Vagina (tissue), 2 donors: ENCODE results near the gene TNK2. TPM values are rescaled to one million over a fixed set of nuclear protein-coding genes. Genes with fewer than 3 reads are reported as not detected.

Experiments
- DNase-seq, 2 donors: peaks; one replicate each; pipeline ENCODE4 v3.0.0-alpha.2; 2017; ENCODE audit errors: extremely low spot score in 2 of 2
- H3K27ac ChIP-seq: fragments of 200-600 bp; sonication (generic); one replicate; pipeline ENCODE4 v1.5.1; 2019
- H3K27me3 ChIP-seq: fragments of 200-600 bp; sonication (generic); one replicate; pipeline ENCODE4 v1.5.1; 2019
- H3K36me3 ChIP-seq, 2 donors: fragments of 200-600 bp; sonication (generic); one replicate each; pipeline ENCODE4 v1.5.1; 2017 to 2019
- H3K4me1 ChIP-seq: fragments of 200-600 bp; sonication (generic); one replicate; pipeline ENCODE4 v1.5.1; 2019
- H3K4me3 ChIP-seq, 2 donors: fragments of 200-600 bp; sonication (generic); 1 replicate in 1 of 2; 2 replicates in 1 of 2; pipeline ENCODE4 v1.5.1; 2016 to 2019
- H3K9me3 ChIP-seq: fragments of 200-600 bp; sonication (generic); one replicate; pipeline ENCODE4 v1.5.1; 2019
- POLR2A ChIP-seq, 2 donors: fragments of 450-650 bp; IDR thresholded peaks; one replicate each; pipeline ENCODE4 v1.6.1; 2017; ENCODE audit warnings: antibody characterized with exemption in 2 of 2, mild to moderate bottlenecking in 2 of 2, moderate library complexity in 2 of 2
- POLR2AphosphoS5 ChIP-seq, 2 donors: sonication (generic); formaldehyde crosslinking; IDR thresholded peaks; one replicate each; pipeline ENCODE4 v1.9.0; 2017; ENCODE audit warnings: antibody characterized with exemption in 2 of 2, mild to moderate bottlenecking in 2 of 2, low read depth in 1 of 2; ENCODE audit not compliant: insufficient read depth in 1 of 2
- intact Hi-C: fragments of 100-400 bp; cut with DNase I; formaldehyde crosslinking; loops from one replicate; pipeline ENCODE4 v1.15.1; 2023
- total RNA-seq: library from RNA; depleted of rRNA; stranded (reverse); fragments of >200 nt; gene quantifications from one replicate; pipeline ENCODE4 v1.2.3, GENCODE V29; 2016
- TF ChIP-seq, protein P1 (sequence below), 3 experiments: fragments of 450-650 bp in 2 of 3; fragments of 200-600 bp in 1 of 3; sonication (generic) in 1 of 3; IDR thresholded peaks; one replicate each; pipeline ENCODE4 v1.5.1; 2017 to 2019; ENCODE audit warnings: antibody characterized with exemption in 3 of 3, mild to moderate bottlenecking in 2 of 3, moderate library complexity in 2 of 3

TNK2 gene
- total RNA-seq, 1 donor from 2014 or later, result 41.5 TPM

- H3K4me1 ChIP-seq, result no peaks in the 10 kb centered on the region
- no peak overlapping the region for H3K27ac ChIP-seq
- no peak for TF ChIP-seq POLR2A (IDR thresholded peaks at IDR 0.05)
Measured at GRCh38 chr3:195835791-195836190, 72.6 kb downstream of the TNK2 start.

GRCh38 chr3:195834675-195835583 lies 73.4 kb downstream of the TNK2 start:
- Histone ChIP-seq H3K4me1 (no peaks in the 10 kb centered on the region), H3K27me3 (no peaks in the 10 kb centered on the region), H3K9me3 (no peaks in the 10 kb centered on the region), H3K36me3 (no peaks in the 10 kb centered on the region), H3K4me3 (no peak overlapping the region), H3K27ac (no peak overlapping the region)
- TF ChIP-seq, protein P1, sequence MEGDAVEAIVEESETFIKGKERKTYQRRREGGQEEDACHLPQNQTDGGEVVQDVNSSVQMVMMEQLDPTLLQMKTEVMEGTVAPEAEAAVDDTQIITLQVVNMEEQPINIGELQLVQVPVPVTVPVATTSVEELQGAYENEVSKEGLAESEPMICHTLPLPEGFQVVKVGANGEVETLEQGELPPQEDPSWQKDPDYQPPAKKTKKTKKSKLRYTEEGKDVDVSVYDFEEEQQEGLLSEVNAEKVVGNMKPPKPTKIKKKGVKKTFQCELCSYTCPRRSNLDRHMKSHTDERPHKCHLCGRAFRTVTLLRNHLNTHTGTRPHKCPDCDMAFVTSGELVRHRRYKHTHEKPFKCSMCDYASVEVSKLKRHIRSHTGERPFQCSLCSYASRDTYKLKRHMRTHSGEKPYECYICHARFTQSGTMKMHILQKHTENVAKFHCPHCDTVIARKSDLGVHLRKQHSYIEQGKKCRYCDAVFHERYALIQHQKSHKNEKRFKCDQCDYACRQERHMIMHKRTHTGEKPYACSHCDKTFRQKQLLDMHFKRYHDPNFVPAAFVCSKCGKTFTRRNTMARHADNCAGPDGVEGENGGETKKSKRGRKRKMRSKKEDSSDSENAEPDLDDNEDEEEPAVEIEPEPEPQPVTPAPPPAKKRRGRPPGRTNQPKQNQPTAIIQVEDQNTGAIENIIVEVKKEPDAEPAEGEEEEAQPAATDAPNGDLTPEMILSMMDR (IDR thresholded peaks at IDR 0.05), result no peak
- TF ChIP-seq POLR2AphosphoS5 (IDR thresholded peaks at IDR 0.05; ENCODE audit: insufficient read depth in 1 of 2, low read depth in 1 of 2) (no peak), POLR2A (IDR thresholded peaks at IDR 0.05) (no peak)
- intact Hi-C loops, result no loop called here
- no peak for DNase-seq

More at GRCh38 chr3:195835791-195836190, 72.6 kb downstream of the TNK2 start:
- H3K27me3 ChIP-seq, result no peaks in the 10 kb centered on the region
- no peaks in the 10 kb centered on the region for H3K36me3 ChIP-seq
- intact Hi-C loops, result no loop called here
- no peaks in the 10 kb centered on the region for H3K9me3 ChIP-seq
- no peak for DNase-seq
- no peak overlapping the region for H3K4me3 ChIP-seq

DNA sequence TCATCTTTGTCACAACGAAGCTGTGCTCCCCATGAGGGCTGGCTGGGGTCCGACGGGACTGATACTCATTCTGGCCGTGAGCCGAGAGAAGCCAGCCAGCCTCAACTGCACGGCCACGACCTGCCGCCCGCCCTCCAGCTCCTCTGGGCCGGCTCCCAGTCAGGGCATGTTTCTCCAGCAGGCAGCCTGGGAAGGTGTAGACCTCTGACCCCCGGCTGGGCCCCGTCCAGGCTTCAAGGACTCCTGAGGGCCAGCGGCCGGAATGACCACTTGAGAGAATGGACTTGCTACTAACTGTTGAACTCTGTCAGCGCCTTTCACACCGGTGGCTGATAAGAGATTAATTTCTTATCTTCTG lies 78.5 kb downstream of the TNK2 start:
- Histone ChIP-seq H3K9me3 (no peaks in the 10 kb centered on the region), H3K27me3 (no peaks in the 10 kb centered on the region), H3K27ac (no peak overlapping the region), H3K4me1 (no peaks in the 10 kb centered on the region), H3K4me3 (no peak overlapping the region), H3K36me3 (no peaks in the 10 kb centered on the region)
- intact Hi-C loops, result no loop called here
- TF ChIP-seq, protein P1 (IDR thresholded peaks at IDR 0.05), result no peak
- no peak for TF ChIP-seq POLR2A (IDR thresholded peaks at IDR 0.05)
- TF ChIP-seq POLR2AphosphoS5 (IDR thresholded peaks at IDR 0.05; ENCODE audit: insufficient read depth in 1 of 2, low read depth in 1 of 2), result no peak
- no peak for DNase-seq

DNA sequence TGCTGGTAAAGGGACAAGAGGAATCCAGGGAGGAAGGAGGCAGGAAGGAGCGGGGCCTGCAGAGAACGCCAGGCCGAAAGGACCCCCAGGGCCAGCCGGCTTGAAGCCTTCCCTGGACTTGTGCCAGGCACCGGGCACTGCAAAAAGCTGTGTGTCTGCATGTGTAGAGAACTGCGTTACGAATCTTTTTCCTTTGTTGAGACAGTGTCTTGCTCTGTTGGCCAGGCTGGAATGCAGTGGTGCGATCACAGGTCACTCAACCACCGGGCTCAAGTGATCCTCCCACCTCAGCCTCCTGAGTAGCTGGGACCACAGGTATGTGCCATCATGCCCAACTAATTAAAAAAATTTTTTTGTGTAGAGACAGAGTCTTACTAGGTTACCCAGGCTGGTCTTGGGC lies 79.6 kb downstream of the TNK2 start:
- Histone ChIP-seq H3K4me3 (no peak overlapping the region), H3K36me3 (no peaks in the 10 kb centered on the region), H3K4me1 (no peaks in the 10 kb centered on the region), H3K9me3 (no peaks in the 10 kb centered on the region), H3K27ac (no peak overlapping the region), H3K27me3 (no peaks in the 10 kb centered on the region)
- no peak for DNase-seq
- intact Hi-C loops, result no loop called here
- TF ChIP-seq, protein P1 (IDR thresholded peaks at IDR 0.05), result no peak
- TF ChIP-seq POLR2AphosphoS5 (IDR thresholded peaks at IDR 0.05; ENCODE audit: insufficient read depth in 1 of 2, low read depth in 1 of 2), result no peak
- TF ChIP-seq POLR2A (IDR thresholded peaks at IDR 0.05), result no peak

- intact Hi-C loops, result no loop called here
- TF ChIP-seq POLR2AphosphoS5 (IDR thresholded peaks at IDR 0.05; ENCODE audit: insufficient read depth in 1 of 2, low read depth in 1 of 2), result no peak
- Histone ChIP-seq H3K4me3 (no peak overlapping the region), H3K27ac (no peak overlapping the region), H3K9me3 (no peaks in the 10 kb centered on the region), H3K4me1 (no peaks in the 10 kb centered on the region), H3K27me3 (no peaks in the 10 kb centered on the region), H3K36me3 (no peaks in the 10 kb centered on the region)
- no peak for DNase-seq
Measured at GRCh38 chr3:195825857-195826804, 82.2 kb downstream of the TNK2 start.
